T-helper 17 cell (primary cell): Measurements from ENCODE around the gene MKI67. TPM values are rescaled to one million over a fixed set of nuclear protein-coding genes. Genes with fewer than 3 reads are reported as not detected.

Experiments
- ATAC-seq: fragments of 150-1000 bp; cut with Tn5 transposase; 2 replicates; pipeline ENCODE4 v1.10.0; 2021; ENCODE audit warnings: mild to moderate bottlenecking, moderate library complexity
- DNase-seq, 3 donors: peaks; one replicate each; pipeline versions ENCODE4 v3.0.0 to v3.0.0-alpha.2; 2020 to 2021
- H3K9me3 ChIP-seq: one replicate; pipeline ENCODE4 v1.7.0; 2013; ENCODE audit warnings: low read length, mild to moderate bottlenecking; ENCODE audit not compliant: control insufficient read depth, poor library complexity, severe bottlenecking
- H3K27ac Mint-ChIP-seq: one replicate; pipeline ENCODE4 v1.8.0; 2022; ENCODE audit warnings: mild to moderate bottlenecking, moderate library complexity, mixed read lengths
- H3K27me3 Mint-ChIP-seq: one replicate; pipeline ENCODE4 v1.8.0; 2022; ENCODE audit warnings: mixed read lengths
- H3K36me3 Mint-ChIP-seq: one replicate; pipeline ENCODE4 v1.8.0; 2022; ENCODE audit warnings: low read depth, mixed read lengths
- H3K4me1 Mint-ChIP-seq: one replicate; pipeline ENCODE4 v1.8.0; 2022; ENCODE audit warnings: mild to moderate bottlenecking, mixed read lengths
- H3K4me3 Mint-ChIP-seq: one replicate; pipeline ENCODE4 v1.8.0; 2022; ENCODE audit warnings: mild to moderate bottlenecking, moderate library complexity, mixed read lengths
- total RNA-seq, 4 donors: library from RNA in 2 of 4; stranded (reverse) in 2 of 4; gene quantifications; one replicate each; pipeline ENCODE4 v1.2.3 and lab custom pipeline; 2022 to 2026

Gene MKI67
- total RNA-seq, 2 donors from 2014 or later = 1.3 to 1.8 TPM

DNA sequence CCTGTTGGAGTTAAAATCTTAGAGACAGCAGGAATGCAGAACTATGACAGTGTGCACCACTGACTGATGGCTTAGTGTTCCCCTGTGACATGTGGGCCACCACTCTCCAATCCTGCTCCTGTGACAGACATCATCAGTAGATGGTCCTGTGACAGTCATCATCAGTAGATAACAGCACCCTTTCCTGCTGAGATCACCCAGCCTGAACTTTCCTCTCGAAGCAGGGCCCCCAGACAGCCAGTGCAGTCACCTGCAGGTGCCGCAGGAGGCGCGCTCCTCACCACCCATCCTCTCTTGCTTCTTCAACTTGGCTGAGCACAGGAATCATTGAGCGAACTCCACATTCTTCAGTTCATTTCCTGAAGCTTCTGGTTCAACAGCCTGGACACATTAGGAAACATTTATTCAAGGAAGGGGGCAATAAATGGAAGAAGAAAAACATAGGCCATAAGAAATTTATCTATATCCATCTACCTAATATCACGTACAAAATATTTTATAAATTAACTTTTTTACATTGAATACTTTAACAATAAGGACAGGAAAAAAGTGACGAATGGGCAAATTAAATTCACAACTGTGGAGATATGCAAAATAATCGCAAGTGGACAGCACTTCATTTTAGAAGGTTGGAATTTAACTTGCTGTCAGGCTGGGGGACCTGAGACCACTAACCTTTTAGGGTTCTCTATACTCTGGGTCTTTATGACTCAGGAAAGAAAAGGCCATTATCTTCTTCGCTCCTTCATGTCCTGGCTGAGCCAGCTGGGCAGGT lies 32.0 kb upstream of the MKI67 start:
- no peak overlapping the region for H3K27ac Mint-ChIP-seq
- H3K4me1 Mint-ChIP-seq = peaks cover 3% of the 10 kb centered on the region
- no peak for DNase-seq
- no peak for ATAC-seq
- no peaks in the 10 kb centered on the region for H3K36me3 Mint-ChIP-seq
- H3K9me3 ChIP-seq = no peaks in the 10 kb centered on the region
- no peak overlapping the region for H3K4me3 Mint-ChIP-seq
- H3K27me3 Mint-ChIP-seq = peaks cover 33% of the 10 kb centered on the region

DNA sequence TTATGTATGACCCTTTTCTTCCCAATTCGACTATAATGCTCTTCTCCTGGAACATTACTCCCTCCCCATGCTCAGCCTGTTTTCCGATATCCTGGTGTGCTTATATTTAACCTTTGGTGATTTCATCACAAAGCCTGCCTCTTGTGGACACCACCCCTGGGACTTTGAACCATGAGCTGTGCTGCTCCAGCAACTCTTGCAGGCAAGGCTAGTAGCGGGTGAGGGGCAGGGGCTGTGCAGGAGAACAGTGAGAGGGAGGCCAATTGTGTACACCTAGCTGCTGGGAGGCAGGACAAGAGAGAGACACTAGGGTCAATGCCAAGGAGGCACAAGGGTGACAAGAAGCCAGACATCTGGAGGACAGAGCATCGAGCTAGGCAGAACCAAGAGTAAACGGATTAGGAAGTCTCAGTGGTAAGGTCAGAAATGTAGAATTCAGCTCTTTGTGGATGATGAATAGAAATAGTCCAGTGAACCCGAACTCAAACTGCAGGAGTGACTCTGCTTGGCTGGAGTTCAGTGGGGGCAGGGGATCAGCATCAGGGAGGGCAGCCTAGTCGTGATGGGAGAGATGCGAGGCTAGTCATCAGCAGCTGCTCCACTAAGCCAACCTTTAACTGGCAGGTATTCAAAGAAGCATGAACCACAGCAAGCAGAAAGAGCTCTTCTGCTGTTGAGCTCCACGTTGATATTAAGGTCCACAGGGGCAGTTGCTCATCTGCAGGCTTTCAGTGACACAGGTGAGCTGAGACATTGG lies 31.0 kb upstream of the MKI67 start:
- DNase-seq (no peak), ATAC-seq (no peak)
- H3K9me3 ChIP-seq = no peaks in the 10 kb centered on the region
- peaks cover 39% of the 10 kb centered on the region for H3K27me3 Mint-ChIP-seq
- no peaks in the 10 kb centered on the region for H3K36me3 Mint-ChIP-seq
- no peak overlapping the region for H3K4me3 Mint-ChIP-seq
- H3K4me1 Mint-ChIP-seq = peaks cover 3% of the 10 kb centered on the region
- peak overlapping the region; percentile 77 for H3K27ac Mint-ChIP-seq

DNA sequence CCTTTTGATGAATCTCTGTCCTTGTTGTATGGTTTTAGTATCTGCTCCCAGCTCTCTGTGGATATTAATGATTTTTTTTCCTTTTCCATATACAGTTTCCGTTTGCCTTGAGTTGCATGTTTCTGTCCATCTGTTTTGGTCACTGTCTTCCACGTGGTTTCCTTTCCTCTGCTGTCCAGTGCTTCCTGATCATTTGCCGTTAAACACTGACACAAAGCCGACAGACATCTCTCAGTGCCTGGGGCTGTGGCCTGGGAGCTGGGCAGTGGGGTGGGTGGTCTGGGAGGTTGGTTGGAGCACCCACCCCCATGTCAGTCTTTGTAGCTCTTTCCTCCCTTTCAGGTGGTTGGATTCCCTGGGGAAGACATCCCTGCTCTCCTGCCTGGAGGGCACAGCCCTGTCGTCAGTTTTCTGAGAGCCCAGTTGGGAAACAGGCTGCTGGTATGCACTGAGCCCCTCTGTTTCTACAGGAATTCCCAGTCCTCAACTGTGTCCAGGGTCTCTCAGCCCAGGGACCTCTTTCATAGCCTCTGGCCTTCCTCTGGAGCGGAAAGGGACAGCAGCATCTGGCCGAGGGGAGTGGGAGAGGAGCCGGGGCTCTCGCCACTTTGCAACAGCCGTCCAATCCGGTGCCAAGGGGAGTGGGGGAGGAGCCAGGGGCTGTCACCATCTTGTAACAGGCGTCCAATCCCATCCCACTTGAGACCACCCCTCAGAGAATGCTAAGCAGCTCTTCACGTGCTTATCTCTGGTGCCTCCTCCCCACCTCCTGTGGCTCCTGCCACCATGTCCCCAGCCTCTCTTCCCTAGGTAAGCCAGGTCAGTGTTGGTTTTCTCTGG lies 26.7 kb upstream of the MKI67 start:
- DNase-seq = no peak
- H3K9me3 ChIP-seq = no peaks in the 10 kb centered on the region
- ATAC-seq = no peak
- Mint-ChIP-seq H3K36me3 (no peaks in the 10 kb centered on the region), H3K4me1 (peaks cover 6% of the 10 kb centered on the region), H3K27ac (no peak overlapping the region), H3K4me3 (no peak overlapping the region), H3K27me3 (peaks cover 33% of the 10 kb centered on the region)

DNA sequence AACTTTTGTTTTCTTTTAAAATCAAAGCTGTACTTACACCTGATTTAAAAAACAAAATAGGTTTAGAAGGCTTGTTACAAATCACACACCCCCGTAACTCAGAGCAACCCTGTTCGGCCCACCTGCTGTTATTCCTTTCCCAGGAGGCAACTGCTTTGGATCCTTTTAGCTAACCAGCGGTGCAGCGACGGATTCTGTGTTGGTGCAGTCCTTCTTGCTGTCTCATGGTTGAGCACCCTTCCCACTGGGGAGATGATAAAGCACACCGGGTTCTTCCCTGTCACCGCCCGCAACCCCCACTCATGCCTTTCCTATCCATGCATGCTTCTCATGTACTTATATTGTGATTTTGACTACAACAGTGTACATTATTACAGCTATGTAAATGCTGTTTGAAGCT lies 24.8 kb upstream of the MKI67 start:
- H3K27me3 Mint-ChIP-seq = peaks cover 17% of the 10 kb centered on the region
- no peak overlapping the region for H3K27ac Mint-ChIP-seq
- peak overlapping the region; percentile 77 for H3K4me3 Mint-ChIP-seq
- H3K36me3 Mint-ChIP-seq = no peaks in the 10 kb centered on the region
- no peaks in the 10 kb centered on the region for H3K9me3 ChIP-seq
- peaks cover 10% of the 10 kb centered on the region for H3K4me1 Mint-ChIP-seq
- ATAC-seq (no peak), DNase-seq (no peak)

DNA sequence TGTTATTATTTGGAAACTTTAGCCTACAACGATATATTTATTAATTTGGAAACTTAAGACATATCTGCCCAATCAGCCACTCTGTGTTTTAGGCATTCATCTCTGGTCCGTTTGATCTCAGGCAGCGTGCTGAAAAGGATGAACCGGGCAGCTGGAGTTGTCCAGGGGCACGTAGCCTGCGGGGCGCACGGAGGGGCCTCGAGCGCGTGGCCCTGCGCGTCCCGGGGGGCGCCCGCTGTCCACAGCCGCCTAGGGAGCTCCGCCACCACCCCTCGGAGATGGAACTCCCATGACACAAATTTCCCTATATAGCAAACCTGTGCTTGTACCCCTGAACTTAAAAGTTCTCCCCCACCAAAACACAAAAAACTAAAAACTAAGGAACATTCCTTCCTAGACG lies 24.3 kb upstream of the MKI67 start:
- DNase-seq (no peak), ATAC-seq (no peak)
- Mint-ChIP-seq H3K27me3 (peaks cover 13% of the 10 kb centered on the region), H3K36me3 (no peaks in the 10 kb centered on the region), H3K4me3 (peak overlapping the region; percentile 77), H3K27ac (no peak overlapping the region), H3K4me1 (peaks cover 10% of the 10 kb centered on the region)
- H3K9me3 ChIP-seq = no peaks in the 10 kb centered on the region

DNA sequence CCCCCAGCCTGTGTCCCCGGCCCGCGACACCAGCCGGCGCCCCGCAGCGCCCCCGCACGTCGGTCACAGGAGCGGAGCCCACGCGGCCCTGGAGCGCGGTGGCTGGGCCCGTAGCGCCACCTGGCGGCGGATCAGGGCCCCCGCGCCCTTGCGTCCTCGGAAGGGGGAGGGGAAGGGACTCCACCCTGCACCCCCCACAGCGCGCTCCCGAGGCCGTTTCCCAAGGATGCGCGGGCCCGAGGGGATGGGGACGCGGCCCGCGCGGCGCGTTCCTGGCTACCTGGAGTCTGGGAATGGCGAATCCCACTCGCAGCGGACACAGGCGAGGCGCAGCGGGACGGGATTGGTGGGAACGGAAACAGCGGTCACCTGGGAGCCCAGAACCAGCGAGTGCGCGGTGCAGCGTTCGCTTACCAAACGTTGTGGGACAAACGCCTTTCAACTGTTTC lies 23.8 kb upstream of the MKI67 start:
- Mint-ChIP-seq H3K27ac (no peak overlapping the region), H3K4me3 (peak overlapping the region; percentile 77), H3K27me3 (peaks cover 13% of the 10 kb centered on the region), H3K4me1 (peaks cover 10% of the 10 kb centered on the region), H3K36me3 (no peaks in the 10 kb centered on the region)
- no peaks in the 10 kb centered on the region for H3K9me3 ChIP-seq
- DNase-seq (peak; percentile 77 to 84 (median 80)), ATAC-seq (peak; percentile 98)

DNA sequence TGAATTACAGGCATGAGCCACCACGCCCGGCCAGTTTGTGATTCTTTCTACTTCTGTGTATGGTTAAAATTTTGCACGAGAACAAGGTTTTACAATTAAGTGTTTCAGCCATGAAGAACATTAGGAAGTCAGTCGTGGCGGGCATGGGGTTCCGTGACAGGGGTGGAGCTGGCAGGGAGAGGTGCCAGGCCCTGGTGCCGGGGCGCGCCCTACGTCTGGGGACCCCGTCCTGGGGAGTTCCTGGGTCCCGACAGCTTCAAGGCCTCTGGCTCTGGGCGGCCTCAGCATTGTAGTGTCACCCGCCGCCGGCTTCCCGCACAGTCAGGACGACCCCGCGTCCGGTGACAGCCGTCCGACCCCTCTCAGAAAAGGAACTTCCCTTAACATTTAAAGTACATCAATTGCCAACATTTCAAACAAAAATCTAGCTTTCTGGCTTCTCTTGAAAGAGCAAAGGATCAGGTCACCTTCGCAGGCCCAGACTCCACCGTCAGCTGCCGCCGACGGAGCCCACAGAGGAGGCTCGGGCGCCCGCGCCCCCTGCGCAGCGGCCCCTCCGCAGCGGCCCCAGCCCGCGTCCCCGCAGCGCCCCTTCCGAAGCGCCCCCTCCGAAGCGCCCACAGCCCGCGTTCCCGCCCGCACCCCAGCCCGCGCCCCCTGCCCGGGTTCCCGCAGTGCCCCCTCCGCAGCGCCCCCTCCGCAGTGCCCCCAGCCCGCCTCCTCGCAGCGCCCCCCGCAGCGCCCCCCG lies 23.2 kb upstream of the MKI67 start:
- Mint-ChIP-seq H3K36me3 (no peaks in the 10 kb centered on the region), H3K4me3 (peak overlapping the region; percentile 60), H3K4me1 (peaks cover 10% of the 10 kb centered on the region), H3K27ac (no peak overlapping the region), H3K27me3 (peaks cover 13% of the 10 kb centered on the region)
- no peaks in the 10 kb centered on the region for H3K9me3 ChIP-seq
- no peak for DNase-seq
- ATAC-seq = no peak

DNA sequence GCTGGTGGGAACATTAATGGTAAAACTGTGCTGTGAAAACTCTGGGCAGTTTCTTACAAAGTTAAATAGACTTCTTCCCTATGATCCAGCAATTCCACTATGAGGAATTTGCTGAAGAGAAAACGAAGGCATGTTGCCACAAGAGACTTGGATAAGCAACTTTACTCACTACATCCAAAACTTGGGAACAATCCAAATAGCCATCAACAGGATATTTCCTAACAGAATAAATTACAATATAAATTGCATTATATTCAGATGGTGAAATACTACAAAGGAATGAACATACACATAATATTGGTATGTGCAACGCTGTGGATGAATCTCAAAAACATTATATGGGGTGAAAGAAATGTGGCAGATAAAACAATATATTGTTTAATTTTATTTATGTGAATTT lies 21.4 kb upstream of the MKI67 start:
- no peak for ATAC-seq
- Mint-ChIP-seq H3K4me1 (peaks cover 10% of the 10 kb centered on the region), H3K4me3 (no peak overlapping the region), H3K27me3 (peaks cover under 1% of the 10 kb centered on the region), H3K36me3 (no peaks in the 10 kb centered on the region), H3K27ac (no peak overlapping the region)
- H3K9me3 ChIP-seq = no peaks in the 10 kb centered on the region
- no peak for DNase-seq

DNA sequence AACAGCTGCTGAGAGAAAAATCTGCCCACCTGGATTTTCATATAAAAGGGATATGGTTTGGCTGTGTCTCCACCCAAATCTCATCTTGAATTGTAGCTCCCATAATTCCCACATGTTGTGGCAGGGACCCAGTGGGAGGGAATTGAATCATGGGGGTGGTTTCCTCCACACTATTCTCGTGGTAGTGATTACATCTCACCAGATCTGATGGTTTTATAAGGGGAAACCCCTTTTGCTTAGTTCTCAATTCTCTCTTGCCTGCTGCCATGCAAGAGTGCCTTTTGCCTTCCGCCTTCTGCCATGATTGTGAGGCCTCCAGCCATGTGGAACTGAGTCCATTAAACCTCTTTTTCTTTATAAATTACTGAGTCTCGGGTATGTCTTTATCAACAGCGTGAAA lies 20.8 kb upstream of the MKI67 start:
- Mint-ChIP-seq H3K4me1 (peaks cover 10% of the 10 kb centered on the region), H3K27me3 (no peaks in the 10 kb centered on the region), H3K4me3 (no peak overlapping the region), H3K27ac (no peak overlapping the region), H3K36me3 (no peaks in the 10 kb centered on the region)
- no peaks in the 10 kb centered on the region for H3K9me3 ChIP-seq
- peak; percentile 30 for ATAC-seq
- no peak for DNase-seq

DNA sequence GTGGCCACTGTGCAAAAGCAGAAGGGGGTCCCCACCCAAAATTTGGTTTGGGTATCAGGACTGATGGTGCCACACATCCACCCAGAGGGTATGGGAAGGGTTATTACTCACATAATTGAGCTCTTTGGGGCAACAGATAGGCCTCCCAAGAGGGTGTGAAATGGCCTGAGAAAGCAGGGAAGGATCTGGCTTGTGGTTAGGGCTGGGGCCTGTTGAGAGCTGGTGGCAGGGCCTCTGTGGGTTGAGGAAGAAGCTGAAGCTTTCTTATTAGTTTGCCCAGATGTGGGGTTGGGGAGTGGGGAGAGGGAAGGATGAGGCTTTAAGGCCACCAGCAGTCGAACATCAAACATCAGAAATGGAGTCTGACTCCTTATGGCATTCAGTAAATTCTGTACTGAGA lies 18.3 kb upstream of the MKI67 start:
- no peaks in the 10 kb centered on the region for H3K9me3 ChIP-seq
- Mint-ChIP-seq H3K27me3 (no peaks in the 10 kb centered on the region), H3K4me3 (no peak overlapping the region), H3K27ac (no peak overlapping the region), H3K4me1 (peaks cover 5% of the 10 kb centered on the region), H3K36me3 (no peaks in the 10 kb centered on the region)
- no peak for ATAC-seq
- DNase-seq = no peak

DNA sequence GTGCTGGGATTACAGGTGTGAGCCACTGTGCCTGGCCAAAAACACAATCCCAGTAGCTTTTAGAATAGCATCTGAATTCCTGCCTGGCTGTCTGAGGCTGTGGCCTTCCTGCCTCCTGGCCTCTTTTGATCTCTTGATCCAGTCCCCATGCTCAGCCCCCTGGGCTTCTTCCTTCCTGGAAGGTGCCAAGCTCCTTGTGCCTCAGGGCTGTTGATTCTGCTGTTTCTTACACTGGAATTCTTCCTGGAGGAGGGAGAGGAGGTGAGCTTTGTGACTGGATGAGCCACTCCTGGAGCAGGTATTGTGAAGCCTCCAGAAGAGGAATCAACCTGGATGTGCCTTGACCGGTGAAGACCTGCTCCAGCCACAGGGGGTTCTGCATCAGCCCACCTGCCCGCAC lies 17.3 kb upstream of the MKI67 start:
- Mint-ChIP-seq H3K27me3 (no peaks in the 10 kb centered on the region), H3K4me3 (no peak overlapping the region), H3K27ac (no peak overlapping the region), H3K4me1 (peaks cover 3% of the 10 kb centered on the region), H3K36me3 (no peaks in the 10 kb centered on the region)
- ATAC-seq (no peak), DNase-seq (no peak)
- H3K9me3 ChIP-seq = no peaks in the 10 kb centered on the region

DNA sequence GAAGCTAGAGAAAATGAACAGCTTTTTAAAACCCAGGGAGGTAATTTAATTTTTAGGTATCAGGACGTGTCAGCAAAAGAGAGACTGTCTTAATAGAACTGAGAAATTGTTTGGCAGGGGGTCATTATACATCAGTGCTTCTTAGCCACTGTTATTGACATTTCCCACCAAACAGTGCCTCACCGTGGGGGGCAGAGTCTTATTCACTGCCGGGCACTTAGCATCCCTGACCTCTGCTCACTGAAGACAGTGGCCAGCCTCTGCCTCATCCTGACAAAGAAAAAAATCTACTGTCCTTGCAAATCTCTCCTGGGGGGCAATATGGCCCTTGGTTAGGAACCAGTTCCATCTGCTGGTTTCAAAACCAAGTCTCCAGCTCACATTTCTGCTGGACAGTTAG lies 14.2 kb upstream of the MKI67 start:
- H3K27ac Mint-ChIP-seq = no peak overlapping the region
- ATAC-seq (no peak), DNase-seq (no peak)
- no peaks in the 10 kb centered on the region for H3K9me3 ChIP-seq
- H3K4me3 Mint-ChIP-seq = no peak overlapping the region
- no peaks in the 10 kb centered on the region for H3K36me3 Mint-ChIP-seq
- H3K4me1 Mint-ChIP-seq = no peaks in the 10 kb centered on the region
- H3K27me3 Mint-ChIP-seq = no peaks in the 10 kb centered on the region
